ENCODE results near the gene CNTNAP2. TPM values are rescaled to one million over a fixed set of nuclear protein-coding genes. Genes with fewer than 3 reads are reported as not detected.

The CNTNAP2 gene
- total RNA-seq, 1 donor from 2014 or later: 5.4 TPM

- no peaks in the 10 kb centered on the region for H3K4me1 Mint-ChIP-seq (ENCODE audit: unreplicated experiment)
- DNase-seq (ENCODE audit: low spot score): no peak
- H3K36me3 Mint-ChIP-seq (ENCODE audit: low read depth, unreplicated experiment): no peaks in the 10 kb centered on the region
- no peak overlapping the region for H3K4me3 Mint-ChIP-seq (ENCODE audit: unreplicated experiment)
- TF ChIP-seq CTCF (IDR thresholded peaks at IDR 0.05; ENCODE audit: unreplicated experiment): no peak
- H3K27ac Mint-ChIP-seq (ENCODE audit: unreplicated experiment): no peak overlapping the region
- H3K27me3 Mint-ChIP-seq (ENCODE audit: unreplicated experiment): peaks cover 3% of the 10 kb centered on the region
- peaks cover 12% of the 10 kb centered on the region for H3K9me3 Mint-ChIP-seq (ENCODE audit: unreplicated experiment)
Observed at GRCh38 chr7:147265528-147265927, 1148.9 kb downstream of the CNTNAP2 start.

GRCh38 chr7:147276106-147276505, 1159.5 kb downstream of the CNTNAP2 start:
- peaks cover 9% of the 10 kb centered on the region for H3K9me3 Mint-ChIP-seq (ENCODE audit: unreplicated experiment)
- DNase-seq (ENCODE audit: low spot score): no peak
- H3K36me3 Mint-ChIP-seq (ENCODE audit: low read depth, unreplicated experiment): no peaks in the 10 kb centered on the region
- peaks cover 1% of the 10 kb centered on the region for H3K27me3 Mint-ChIP-seq (ENCODE audit: unreplicated experiment)
- TF ChIP-seq CTCF (IDR thresholded peaks at IDR 0.05; ENCODE audit: unreplicated experiment): no peak
- no peak overlapping the region for H3K4me3 Mint-ChIP-seq (ENCODE audit: unreplicated experiment)
- H3K27ac Mint-ChIP-seq (ENCODE audit: unreplicated experiment): no peak overlapping the region
- H3K4me1 Mint-ChIP-seq (ENCODE audit: unreplicated experiment): no peaks in the 10 kb centered on the region

GRCh38 chr7:147276783-147277370, 1160.3 kb downstream of the CNTNAP2 start:
- Mint-ChIP-seq H3K4me3 (ENCODE audit: unreplicated experiment) (no peak overlapping the region), H3K4me1 (ENCODE audit: unreplicated experiment) (no peaks in the 10 kb centered on the region), H3K27me3 (ENCODE audit: unreplicated experiment) (peaks cover 2% of the 10 kb centered on the region), H3K36me3 (ENCODE audit: low read depth, unreplicated experiment) (no peaks in the 10 kb centered on the region), H3K27ac (ENCODE audit: unreplicated experiment) (no peak overlapping the region), H3K9me3 (ENCODE audit: unreplicated experiment) (peaks cover 4% of the 10 kb centered on the region)
- DNase-seq (ENCODE audit: low spot score): no peak
- no peak for TF ChIP-seq CTCF (IDR thresholded peaks at IDR 0.05; ENCODE audit: unreplicated experiment)

GRCh38 chr7:147279514-147279913, 1162.9 kb downstream of the CNTNAP2 start:
- TF ChIP-seq CTCF (IDR thresholded peaks at IDR 0.05; ENCODE audit: unreplicated experiment): no peak
- no peak for DNase-seq (ENCODE audit: low spot score)
- Mint-ChIP-seq H3K27me3 (ENCODE audit: unreplicated experiment) (peaks cover 2% of the 10 kb centered on the region), H3K4me3 (ENCODE audit: unreplicated experiment) (no peak overlapping the region), H3K27ac (ENCODE audit: unreplicated experiment) (no peak overlapping the region), H3K36me3 (ENCODE audit: low read depth, unreplicated experiment) (no peaks in the 10 kb centered on the region), H3K9me3 (ENCODE audit: unreplicated experiment) (no peaks in the 10 kb centered on the region), H3K4me1 (ENCODE audit: unreplicated experiment) (no peaks in the 10 kb centered on the region)

- no peaks in the 10 kb centered on the region for H3K9me3 Mint-ChIP-seq (ENCODE audit: unreplicated experiment)
Observed at GRCh38 chr7:147279964-147280374, 1163.4 kb downstream of the CNTNAP2 start.

More at GRCh38 chr7:147279964-147280374, 1163.4 kb downstream of the CNTNAP2 start:
- no peaks in the 10 kb centered on the region for H3K4me1 Mint-ChIP-seq (ENCODE audit: unreplicated experiment)
- H3K27ac Mint-ChIP-seq (ENCODE audit: unreplicated experiment): no peak overlapping the region
- DNase-seq (ENCODE audit: low spot score): no peak
- no peaks in the 10 kb centered on the region for H3K36me3 Mint-ChIP-seq (ENCODE audit: low read depth, unreplicated experiment)
- peaks cover 2% of the 10 kb centered on the region for H3K27me3 Mint-ChIP-seq (ENCODE audit: unreplicated experiment)
- no peak overlapping the region for H3K4me3 Mint-ChIP-seq (ENCODE audit: unreplicated experiment)
- no peak for TF ChIP-seq CTCF (IDR thresholded peaks at IDR 0.05; ENCODE audit: unreplicated experiment)
